H1 (cell line): ENCODE data around the gene KLK8. TPM values are rescaled to one million over a fixed set of nuclear protein-coding genes. Genes with fewer than 3 reads are reported as not detected.

Experiments
- CTCF ChIA-PET: fragments of 300-600 bp; sonication (Branson Sonifier 250); formaldehyde crosslinking; loops from one replicate; lab custom pipeline; 2021; ENCODE audit not compliant: partially characterized antibody; lab: Charles Lee
- POLR2A ChIA-PET: fragments of 300-600 bp; sonication (Branson Sonifier 250); formaldehyde crosslinking; loops from one replicate; lab custom pipeline; 2021; ENCODE audit warnings: inconsistent platforms; ENCODE audit not compliant: partially characterized antibody; lab: Charles Lee
- DNase-seq, 2 experiments: peaks; one replicate each; pipeline versions ENCODE4 v3.0.0 to v3.0.0-alpha.2; 2010 to 2022; ENCODE audit warnings: low spot score in 2 of 2, low read depth in 1 of 2, mixed read lengths in 1 of 2
- FAIRE-seq: peaks from 2 replicates; lab custom pipeline; 2011; peaks lifted over from hg19 to GRCh38; lab: Jason Lieb, UNC
- H2AFZ ChIP-seq: 2 replicates; pipeline ENCODE4 v1.8.1; 2012; ENCODE audit warnings: low read length, inconsistent platforms
- H2AK5ac ChIP-seq: 2 replicates; pipeline ENCODE4 v1.6.1; 2013; ENCODE audit warnings: low read depth, low read length
- H2BK120ac ChIP-seq: replicated peaks from 2 replicates; pipeline ENCODE3; 2013; ENCODE audit warnings: low read depth, low read length, inconsistent platforms
- H2BK12ac ChIP-seq: 2 replicates; pipeline ENCODE4 v1.6.1; 2013; ENCODE audit warnings: low read depth, low read length
- H2BK15ac ChIP-seq: 2 replicates; pipeline ENCODE4 v1.6.1; 2013; ENCODE audit warnings: low read length
- H2BK20ac ChIP-seq: 2 replicates; pipeline ENCODE4 v1.6.1; 2013; ENCODE audit warnings: low read length
- H2BK5ac ChIP-seq: 2 replicates; pipeline ENCODE4 v1.6.1; 2013; ENCODE audit warnings: low read depth, low read length
- H3K14ac ChIP-seq: 2 replicates; pipeline ENCODE4 v1.6.1; 2013; ENCODE audit warnings: inconsistent platforms; ENCODE audit not compliant: insufficient read length
- H3K18ac ChIP-seq: 2 replicates; pipeline ENCODE4 v1.6.1; 2013; ENCODE audit warnings: low read length; ENCODE audit errors: extremely low read depth
- H3K23ac ChIP-seq: 2 replicates; pipeline ENCODE4 v1.6.1; 2013; ENCODE audit warnings: inconsistent platforms; ENCODE audit not compliant: insufficient read length
- H3K23me2 ChIP-seq: 2 replicates; pipeline ENCODE4 v1.6.1; 2013; ENCODE audit warnings: low read depth, low read length
- H3K27ac ChIP-seq: 2 replicates; pipeline ENCODE4 v1.6.1; 2011; ENCODE audit warnings: low read depth, low read length, inconsistent platforms
- H3K27me3 ChIP-seq, 4 experiments: replicated peaks in 1 of 4; 1 replicate in 1 of 4; 2 replicates in 3 of 4; pipeline versions ENCODE4 v1.6.1 to v1.8.1; 2011 to 2013; ENCODE audit warnings: low read length in 3 of 4, mild to moderate bottlenecking in 3 of 4, inconsistent platforms in 2 of 4, mixed read lengths in 2 of 4, moderate library complexity in 1 of 4; ENCODE audit not compliant: control insufficient read depth in 3 of 4, insufficient read depth in 3 of 4; ENCODE audit errors: extremely low read depth in 1 of 4
- H3K36me3 ChIP-seq, 4 experiments: 2 replicates each; pipeline versions ENCODE4 v1.6.1 to v1.8.1; 2011 to 2013; ENCODE audit warnings: mild to moderate bottlenecking in 4 of 4, low read length in 3 of 4, moderate library complexity in 2 of 4, control low read depth in 1 of 4, inconsistent platforms in 1 of 4; ENCODE audit not compliant: insufficient read depth in 4 of 4, control insufficient read depth in 2 of 4
- H3K4ac ChIP-seq: replicated peaks from 2 replicates; pipeline ENCODE3; 2013; ENCODE audit warnings: low read length, low read depth, mixed read lengths, inconsistent platforms; ENCODE audit not compliant: insufficient read length
- H3K4me1 ChIP-seq, 4 experiments: replicated peaks in 1 of 4; 1 replicate in 1 of 4; 2 replicates in 3 of 4; pipeline versions ENCODE4 v1.6.1 to v1.8.1; 2011 to 2013; ENCODE audit warnings: low read length in 3 of 4, inconsistent platforms in 2 of 4, mixed read lengths in 1 of 4; ENCODE audit not compliant: insufficient read depth in 4 of 4, control insufficient read depth in 3 of 4
- H3K4me2 ChIP-seq, 2 experiments: 2 replicates each; pipeline versions ENCODE4 v1.6.1 to v1.8.1; 2011 to 2013; ENCODE audit warnings: low read depth in 2 of 2, low read length in 2 of 2, control low read depth in 1 of 2, inconsistent platforms in 1 of 2, mild to moderate bottlenecking in 1 of 2; ENCODE audit not compliant: insufficient read depth in 1 of 2
- H3K4me3 ChIP-seq, 4 experiments: fragments of 200-600, 300-600 bp in 1 of 4; sonication (generic), shearing (Covaris generic), sonication (Bioruptor Twin) in 1 of 4; 2 replicates each; pipeline versions ENCODE4 v1.5.1 to v1.8.1; 2011 to 2016; ENCODE audit warnings: low read length in 4 of 4, low read depth in 3 of 4, control low read depth in 2 of 4, inconsistent platforms in 2 of 4, mild to moderate bottlenecking in 2 of 4, mixed read lengths in 1 of 4, moderate library complexity in 1 of 4; ENCODE audit not compliant: insufficient read depth in 2 of 4; ENCODE audit errors: extremely low read depth in 1 of 4
- H3K56ac ChIP-seq: replicated peaks from 2 replicates; pipeline ENCODE3; 2013; ENCODE audit warnings: low read depth, mild to moderate bottlenecking, mixed read lengths, low read length, inconsistent platforms; ENCODE audit not compliant: insufficient read length
- H3K79me1 ChIP-seq: 2 replicates; pipeline ENCODE4 v1.6.1; 2013; ENCODE audit warnings: low read depth, low read length, control low read depth
- H3K79me2 ChIP-seq, 2 experiments: 2 replicates each; pipeline versions ENCODE4 v1.6.1 to v1.8.1; 2012 to 2013; ENCODE audit warnings: low read length in 2 of 2, mild to moderate bottlenecking in 2 of 2, inconsistent platforms in 1 of 2; ENCODE audit not compliant: insufficient read depth in 2 of 2, control insufficient read depth in 1 of 2
- H3K9ac ChIP-seq, 4 experiments: replicated peaks in 1 of 4; 1 replicate in 1 of 4; 2 replicates in 3 of 4; pipeline versions ENCODE4 v1.6.1 to v1.8.1; 2011 to 2013; ENCODE audit warnings: low read depth in 3 of 4, low read length in 3 of 4, control low read depth in 2 of 4, mild to moderate bottlenecking in 2 of 4, moderate library complexity in 2 of 4, inconsistent platforms in 1 of 4; ENCODE audit errors: extremely low read depth in 1 of 4
- H3K9me3 ChIP-seq, 2 experiments: 2 replicates each; pipeline versions ENCODE4 v1.6.1 to v1.8.1; 2012 to 2013; ENCODE audit warnings: mild to moderate bottlenecking in 2 of 2, moderate library complexity in 2 of 2, control low read depth in 1 of 2, inconsistent platforms in 1 of 2, low read depth in 1 of 2, low read length in 1 of 2, mixed read lengths in 1 of 2; ENCODE audit not compliant: insufficient read depth in 2 of 2
- H4K20me1 ChIP-seq, 2 experiments: replicated peaks in 1 of 2; 2 replicates each; pipeline versions ENCODE3 to v1.8.1; 2011 to 2013; ENCODE audit warnings: inconsistent platforms in 2 of 2, low read length in 2 of 2, mild to moderate bottlenecking in 1 of 2; ENCODE audit not compliant: insufficient read depth in 2 of 2, control insufficient read depth in 1 of 2
- H4K5ac ChIP-seq: 2 replicates; pipeline ENCODE4 v1.6.1; 2013; ENCODE audit warnings: low read length, low read depth, mixed read lengths, inconsistent platforms; ENCODE audit not compliant: insufficient read length
- H4K8ac ChIP-seq: 2 replicates; pipeline ENCODE4 v1.8.0; 2013; ENCODE audit warnings: mild to moderate bottlenecking, moderate library complexity, low read length, inconsistent platforms; ENCODE audit not compliant: insufficient read depth; ENCODE audit errors: extremely low read depth
- H4K91ac ChIP-seq: replicated peaks from 2 replicates; pipeline ENCODE3; 2013; ENCODE audit warnings: low read length, mixed read lengths, inconsistent platforms; ENCODE audit not compliant: insufficient read length
- NANOG ChIP-seq: IDR thresholded peaks from 2 replicates; pipeline ENCODE4 v1.6.1; 2011; ENCODE audit warnings: low read length, low read depth, mild to moderate bottlenecking, inconsistent platforms; ENCODE audit not compliant: insufficient read depth, poor library complexity, severe bottlenecking
- WGBS, 2 experiments: shearing (Covaris generic) in 1 of 2; methylation state at CpG; one replicate each; pipeline versions ENCODE4 v1.1.6 to v1.1.7; 2013 to 2015; ENCODE audit warnings: low lambda C conversion rate in 2 of 2, mixed read lengths in 2 of 2, inconsistent platforms in 1 of 2, low coverage in 1 of 2, missing lambda C conversion rate in 1 of 2; ENCODE audit not compliant: insufficient replicate concordance in 2 of 2, insufficient coverage in 1 of 2, insufficient read length in 1 of 2; ENCODE audit errors: extremely low coverage in 1 of 2, missing lambda C conversion rate in 1 of 2; 5-methylcytosine and 5-hydroxymethylcytosine counted together
- polyA plus RNA-seq, 7 experiments: library from polyadenylated mRNA; depleted of rRNA in 3 of 7; stranded (reverse) in 5 of 7; unstranded in 2 of 7; fragments of >200 nt in 5 of 7; fragments of 200-250 nt in 2 of 7; gene quantifications; 1 replicate in 5 of 7; 2 replicates in 1 of 7; 4 replicates in 1 of 7; pipeline versions ENCODE4 v1.2.1 to v1.2.3, GENCODE V29; 2011 to 2013; ENCODE audit warnings: missing spikeins in 2 of 7, mixed read lengths in 2 of 7
- total RNA-seq: library from RNA; stranded (reverse); fragmentation: NEBNext Ultra II Directional; extraction: Animal tissue kit (Norgen Biotek cat#: 25700); gene quantifications from 2 replicates; pipeline ENCODE4 v1.2.1, GENCODE V29; 2021

KLK8 gene
- total and polyA plus RNA-seq, 2 of the 8 experiments (the other 6 are each of a cell fraction or from before 2014, with no cell fraction given): 2.9 to 3.6 TPM

DNA sequence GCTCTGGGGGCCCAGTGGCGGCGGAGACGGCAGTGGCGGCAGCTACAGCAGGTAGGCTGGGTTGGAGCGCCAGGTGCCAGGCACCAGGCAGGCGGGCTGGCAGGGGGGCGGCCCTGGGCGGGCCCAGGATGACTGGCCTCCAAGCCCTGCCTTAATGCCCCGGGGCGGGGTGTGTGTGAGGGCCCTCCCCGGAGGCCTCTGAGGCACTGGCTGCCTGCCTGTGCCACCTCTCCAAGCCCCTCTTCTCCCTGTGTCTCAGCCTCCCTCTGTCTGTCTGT, 25.1 kb upstream of the KLK8 start, which contains the start of gene KLK11:
Gene KLK11, minus strand, starts transcription at position 63 of the 278 bp plus-strand sequence. CDS start 985 bp downstream, outside the sequence.
- Histone ChIP-seq H2AFZ (no peak within 1 kb of the TSS), H3K9ac (no peak within 1 kb of the TSS; a peak in 3 of 7 replicates), H3K4me3 (no peak within 1 kb of the TSS), H3K27me3 (no peaks in the 10 kb centered on the region; a peak in 1 of 7 replicates), H3K79me2 (no peaks in the 10 kb centered on the region), H4K20me1 (no peaks in the 10 kb centered on the region), H2BK12ac (peak within 1 kb of the TSS; percentile 39; the same call in 1 of the 2 replicates), H2BK15ac (peak within 1 kb of the TSS; percentile 81; the same call in 1 of the 2 replicates), H3K56ac (no peak within 1 kb of the TSS), H3K4ac (no peak within 1 kb of the TSS), H4K5ac (peak within 1 kb of the TSS; percentile 12), H3K4me2 (no peak within 1 kb of the TSS), H3K23me2 (no peaks in the 10 kb centered on the region; the same call in 1 of the 2 replicates), H3K4me1 (peaks cover 3 to 25% (median 17%) of the 10 kb centered on the region in 4 experiments), H2BK5ac (0 out of 2 replicates have a peak within 1 kb of the TSS, but pooled peaks have one; percentile 35), H3K27ac (no peak within 1 kb of the TSS), H3K14ac (no peak within 1 kb of the TSS), H2BK20ac (0 out of 2 replicates have a peak within 1 kb of the TSS, but pooled peaks have one; percentile 72), H2AK5ac (0 out of 2 replicates have a peak within 1 kb of the TSS, but pooled peaks have one; percentile 39), H4K8ac (peak within 1 kb of the TSS; percentile 8; the same call in 1 of the 2 replicates), H3K36me3 (no peaks in the 10 kb centered on the region), H3K79me1 (no peaks in the 10 kb centered on the region), H3K23ac (no peak within 1 kb of the TSS), H3K18ac (peak within 1 kb of the TSS; percentile 1; the same call in 1 of the 2 replicates), H4K91ac (peak within 1 kb of the TSS; percentile 51), H3K9me3 (no peaks in the 10 kb centered on the region), H2BK120ac (no peak within 1 kb of the TSS)
- FAIRE-seq (no peak), DNase-seq (no peak)
- WGBS, 2 experiments: 90% methylated on average over 11 of the region's 11 CpGs; no CpG with 5 or more reads in 1 of the 2 experiments
- ChIA-PET CTCF (interaction anchor here (1.3 to 15.0 kb wide), 2 partner anchors 8 to 67 kb away, joined by 5 to 269 read pairs; partner anchors contain the start of gene KLK12), POLR2A (interaction anchor here (0.6 to 1.3 kb wide), 4 partner anchors 18 to 1317 kb away, joined by 3 to 4 read pairs (median 4); partner anchors contain the start of gene KLK8)
- no peak for TF ChIP-seq NANOG
